ENCODE data around the gene AHI1. TPM values are rescaled to one million over a fixed set of nuclear protein-coding genes. Genes with fewer than 3 reads are reported as not detected.

The AHI1 gene
- total and polyA plus RNA-seq, 2 donors (not counting 1 experiment from before 2014, with no cell fraction given): 14.2 to 22.8 TPM

DNA sequence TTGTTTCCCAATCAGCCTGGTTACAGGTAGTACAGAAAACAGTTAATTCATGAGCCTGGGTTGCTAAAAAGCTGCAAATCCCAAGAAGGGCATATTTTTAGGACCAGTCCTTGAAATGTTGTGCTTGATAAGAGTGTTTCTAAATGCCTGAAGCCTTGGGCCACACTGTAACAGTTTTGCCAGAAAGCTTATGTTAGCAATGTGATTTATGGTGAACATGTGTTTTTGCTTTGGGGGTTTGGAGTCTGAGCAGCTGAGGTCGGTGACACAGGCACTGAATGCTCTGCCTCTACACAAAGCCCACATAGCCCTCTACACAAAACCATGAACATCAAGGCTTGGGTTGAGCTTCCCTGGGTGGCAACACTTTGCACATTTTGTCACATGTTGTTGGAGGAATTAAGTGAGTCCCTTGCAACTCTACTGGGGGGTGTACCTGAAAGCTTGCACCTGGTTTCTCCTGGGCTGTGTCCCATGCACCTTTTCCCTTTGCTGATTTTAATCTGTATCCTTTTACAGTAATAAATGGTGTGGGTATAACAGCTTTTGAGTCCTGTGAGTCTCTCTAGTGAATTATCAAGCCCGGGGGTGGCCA, 22.2 kb downstream of the AHI1 start:
- Histone ChIP-seq H3K27me3 (ENCODE audit: control insufficient read depth, insufficient read depth, low read length) (no peaks in the 10 kb centered on the region), H3K4me1 (ENCODE audit: control insufficient read depth, extremely low read depth, insufficient read depth, low read length) (no peaks in the 10 kb centered on the region), H3K79me2 (ENCODE audit: control insufficient read depth, insufficient read depth, low read length) (no peaks in the 10 kb centered on the region), H2AFZ (ENCODE audit: low read length) (no peak overlapping the region), H3K9ac (ENCODE audit: insufficient read depth, low read length) (no peak overlapping the region), H4K20me1 (ENCODE audit: control insufficient read depth, extremely low read depth, insufficient read depth, low read length) (no peaks in the 10 kb centered on the region), H3K36me3 (ENCODE audit: control insufficient read depth, insufficient read depth, low read length) (no peaks in the 10 kb centered on the region), H3K4me3 (replicated peaks in 1 of 4; ENCODE audit: control extremely low read depth in 1 of 4, insufficient read depth in 1 of 4, low read depth in 3 of 4, low read length in 4 of 4) (no peak overlapping the region), H3K4me2 (ENCODE audit: extremely low read depth, insufficient read depth, low read length) (no peak overlapping the region), H3K9me3 (ENCODE audit: control insufficient read depth, insufficient read depth, low read depth, low read length) (no peaks in the 10 kb centered on the region), H3K27ac (ENCODE audit: insufficient read depth, low read length) (no peak overlapping the region)
- peak in 1 of 2 donors; percentile 67 for DNase-seq (ENCODE audit: low read depth in 2 of 2)
- TF ChIP-seq EZH2 (IDR thresholded peaks at IDR 0.05; ENCODE audit: low read length, missing control alignments): no peak
- TF ChIP-seq, protein P1, sequence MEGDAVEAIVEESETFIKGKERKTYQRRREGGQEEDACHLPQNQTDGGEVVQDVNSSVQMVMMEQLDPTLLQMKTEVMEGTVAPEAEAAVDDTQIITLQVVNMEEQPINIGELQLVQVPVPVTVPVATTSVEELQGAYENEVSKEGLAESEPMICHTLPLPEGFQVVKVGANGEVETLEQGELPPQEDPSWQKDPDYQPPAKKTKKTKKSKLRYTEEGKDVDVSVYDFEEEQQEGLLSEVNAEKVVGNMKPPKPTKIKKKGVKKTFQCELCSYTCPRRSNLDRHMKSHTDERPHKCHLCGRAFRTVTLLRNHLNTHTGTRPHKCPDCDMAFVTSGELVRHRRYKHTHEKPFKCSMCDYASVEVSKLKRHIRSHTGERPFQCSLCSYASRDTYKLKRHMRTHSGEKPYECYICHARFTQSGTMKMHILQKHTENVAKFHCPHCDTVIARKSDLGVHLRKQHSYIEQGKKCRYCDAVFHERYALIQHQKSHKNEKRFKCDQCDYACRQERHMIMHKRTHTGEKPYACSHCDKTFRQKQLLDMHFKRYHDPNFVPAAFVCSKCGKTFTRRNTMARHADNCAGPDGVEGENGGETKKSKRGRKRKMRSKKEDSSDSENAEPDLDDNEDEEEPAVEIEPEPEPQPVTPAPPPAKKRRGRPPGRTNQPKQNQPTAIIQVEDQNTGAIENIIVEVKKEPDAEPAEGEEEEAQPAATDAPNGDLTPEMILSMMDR (conservative IDR thresholded peaks at IDR 0.05 in 1 of 2, IDR thresholded peaks at IDR 0.05 in 1 of 2; ENCODE audit: low read depth in 1 of 2, low read length in 2 of 2): no peak

DNA sequence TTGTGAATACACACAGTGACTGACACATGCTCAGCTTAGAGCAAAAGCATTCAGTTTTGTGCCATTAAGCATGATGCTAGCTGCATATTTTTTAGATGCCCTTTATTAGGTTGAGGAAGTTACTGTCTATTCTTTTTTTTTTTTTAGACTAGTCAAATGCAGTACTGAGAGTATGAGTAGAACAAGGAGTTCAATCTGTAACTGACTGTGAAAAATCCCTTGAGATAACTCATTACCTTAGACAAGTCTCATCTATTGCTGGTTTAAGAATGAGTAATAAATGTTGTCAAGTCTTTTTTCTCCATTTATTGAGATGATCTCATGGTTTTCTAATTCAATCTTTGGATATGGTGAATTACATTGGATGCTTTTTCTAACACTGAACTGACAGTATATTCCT, 23.2 kb downstream of the AHI1 start:
- Histone ChIP-seq H3K79me2 (ENCODE audit: control insufficient read depth, insufficient read depth, low read length) (no peaks in the 10 kb centered on the region), H3K9me3 (ENCODE audit: control insufficient read depth, insufficient read depth, low read depth, low read length) (no peaks in the 10 kb centered on the region), H3K36me3 (ENCODE audit: control insufficient read depth, insufficient read depth, low read length) (no peaks in the 10 kb centered on the region), H3K4me3 (replicated peaks in 1 of 4; ENCODE audit: control extremely low read depth in 1 of 4, insufficient read depth in 1 of 4, low read depth in 3 of 4, low read length in 4 of 4) (no peak overlapping the region), H3K27ac (ENCODE audit: insufficient read depth, low read length) (no peak overlapping the region), H3K27me3 (ENCODE audit: control insufficient read depth, insufficient read depth, low read length) (no peaks in the 10 kb centered on the region), H2AFZ (ENCODE audit: low read length) (no peak overlapping the region), H3K4me1 (ENCODE audit: control insufficient read depth, extremely low read depth, insufficient read depth, low read length) (no peaks in the 10 kb centered on the region), H3K4me2 (ENCODE audit: extremely low read depth, insufficient read depth, low read length) (no peak overlapping the region), H3K9ac (ENCODE audit: insufficient read depth, low read length) (no peak overlapping the region), H4K20me1 (ENCODE audit: control insufficient read depth, extremely low read depth, insufficient read depth, low read length) (no peaks in the 10 kb centered on the region)
- DNase-seq (ENCODE audit: low read depth in 2 of 2): no peak
- TF ChIP-seq, protein P1 (conservative IDR thresholded peaks at IDR 0.05 in 1 of 2, IDR thresholded peaks at IDR 0.05 in 1 of 2; ENCODE audit: low read depth in 1 of 2, low read length in 2 of 2): no peak
- no peak for TF ChIP-seq EZH2 (IDR thresholded peaks at IDR 0.05; ENCODE audit: low read length, missing control alignments)

GRCh38 chr6:135465903-135466302, 31.6 kb downstream of the AHI1 start:
- no peak overlapping the region for H3K27ac ChIP-seq (ENCODE audit: insufficient read depth, low read length)
- H3K4me1 ChIP-seq (ENCODE audit: control insufficient read depth, extremely low read depth, insufficient read depth, low read length): no peaks in the 10 kb centered on the region
- no peak for DNase-seq (ENCODE audit: low read depth in 2 of 2)
- TF ChIP-seq EZH2 (IDR thresholded peaks at IDR 0.05; ENCODE audit: low read length, missing control alignments): no peak
- TF ChIP-seq, protein P1 (conservative IDR thresholded peaks at IDR 0.05 in 1 of 2, IDR thresholded peaks at IDR 0.05 in 1 of 2; ENCODE audit: low read depth in 1 of 2, low read length in 2 of 2): no peak
- H3K27me3 ChIP-seq (ENCODE audit: control insufficient read depth, insufficient read depth, low read length): no peaks in the 10 kb centered on the region
- H3K36me3 ChIP-seq (ENCODE audit: control insufficient read depth, insufficient read depth, low read length): peaks cover 4% of the 10 kb centered on the region
- H3K4me2 ChIP-seq (ENCODE audit: extremely low read depth, insufficient read depth, low read length): no peak overlapping the region
- no peaks in the 10 kb centered on the region for H3K9me3 ChIP-seq (ENCODE audit: control insufficient read depth, insufficient read depth, low read depth, low read length)
- no peak overlapping the region for H2AFZ ChIP-seq (ENCODE audit: low read length)
- H3K4me3 ChIP-seq (replicated peaks in 1 of 4; ENCODE audit: control extremely low read depth in 1 of 4, insufficient read depth in 1 of 4, low read depth in 3 of 4, low read length in 4 of 4): no peak overlapping the region
- H4K20me1 ChIP-seq (ENCODE audit: control insufficient read depth, extremely low read depth, insufficient read depth, low read length): no peaks in the 10 kb centered on the region
- no peak overlapping the region for H3K9ac ChIP-seq (ENCODE audit: insufficient read depth, low read length)
- no peaks in the 10 kb centered on the region for H3K79me2 ChIP-seq (ENCODE audit: control insufficient read depth, insufficient read depth, low read length)
